ENCODE results near the gene SPINT2. TPM values are rescaled to one million over a fixed set of nuclear protein-coding genes. Genes with fewer than 3 reads are reported as not detected.

The SPINT2 gene
- total and polyA plus RNA-seq, 11 donors: 3.5 to 27.7 (median 14.6) TPM

DNA sequence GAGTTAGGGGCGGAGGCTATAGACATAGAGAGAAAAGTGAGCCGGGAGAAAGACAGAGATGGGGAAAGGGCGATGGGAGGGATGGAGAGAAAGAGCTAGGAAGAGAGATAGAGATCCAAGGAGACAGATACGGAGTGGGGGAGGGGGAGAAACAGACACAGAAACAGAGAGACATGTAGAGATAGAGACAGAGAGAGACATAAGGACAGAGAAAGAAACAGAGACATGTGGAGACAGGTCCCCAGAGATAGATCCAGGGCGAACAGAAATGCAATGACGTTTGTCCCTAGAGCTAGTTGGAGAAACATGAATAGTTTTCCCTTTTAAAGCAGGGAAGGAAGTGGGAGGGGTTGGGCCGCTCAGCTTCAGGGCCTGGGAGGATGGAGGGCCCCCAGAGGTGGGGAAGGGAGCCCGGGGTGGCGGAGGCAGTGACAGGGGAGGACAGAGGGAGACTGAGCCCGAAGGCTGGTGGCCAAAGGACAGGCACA lies 12.8 kb upstream of the SPINT2 start:
- intact Hi-C loops (cut with DNase I): no loop called here
- Histone ChIP-seq H3K4me3 (peak overlapping the region in 10 of 12 donors; percentile 30 to 91 (median 71)), H3K27me3 (peaks cover 0 to 10% (median 0%) of the 10 kb centered on the region in 9 donors), H3K9me3 (no peaks in the 10 kb centered on the region), H3K27ac (peak overlapping the region; percentile 74 to 100 (median 94)), H3K36me3 (no peaks in the 10 kb centered on the region), H3K4me1 (peaks cover 0 to 77% (median 31%) of the 10 kb centered on the region in 12 donors)
- WGBS, 4 donors: 29 to 46% (median 33%) methylated on average over 10 of the region's 10 CpGs
- TF ChIP-seq, protein P1, sequence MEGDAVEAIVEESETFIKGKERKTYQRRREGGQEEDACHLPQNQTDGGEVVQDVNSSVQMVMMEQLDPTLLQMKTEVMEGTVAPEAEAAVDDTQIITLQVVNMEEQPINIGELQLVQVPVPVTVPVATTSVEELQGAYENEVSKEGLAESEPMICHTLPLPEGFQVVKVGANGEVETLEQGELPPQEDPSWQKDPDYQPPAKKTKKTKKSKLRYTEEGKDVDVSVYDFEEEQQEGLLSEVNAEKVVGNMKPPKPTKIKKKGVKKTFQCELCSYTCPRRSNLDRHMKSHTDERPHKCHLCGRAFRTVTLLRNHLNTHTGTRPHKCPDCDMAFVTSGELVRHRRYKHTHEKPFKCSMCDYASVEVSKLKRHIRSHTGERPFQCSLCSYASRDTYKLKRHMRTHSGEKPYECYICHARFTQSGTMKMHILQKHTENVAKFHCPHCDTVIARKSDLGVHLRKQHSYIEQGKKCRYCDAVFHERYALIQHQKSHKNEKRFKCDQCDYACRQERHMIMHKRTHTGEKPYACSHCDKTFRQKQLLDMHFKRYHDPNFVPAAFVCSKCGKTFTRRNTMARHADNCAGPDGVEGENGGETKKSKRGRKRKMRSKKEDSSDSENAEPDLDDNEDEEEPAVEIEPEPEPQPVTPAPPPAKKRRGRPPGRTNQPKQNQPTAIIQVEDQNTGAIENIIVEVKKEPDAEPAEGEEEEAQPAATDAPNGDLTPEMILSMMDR (IDR thresholded peaks at IDR 0.05): no peak
- TF ChIP-seq POLR2A (IDR thresholded peaks at IDR 0.05): peak in 1 of 2 donors; percentile 73
- DNase-seq: peak; percentile 79 to 89 (median 85)
- ATAC-seq: peak; percentile 48 to 81 (median 64)

DNA sequence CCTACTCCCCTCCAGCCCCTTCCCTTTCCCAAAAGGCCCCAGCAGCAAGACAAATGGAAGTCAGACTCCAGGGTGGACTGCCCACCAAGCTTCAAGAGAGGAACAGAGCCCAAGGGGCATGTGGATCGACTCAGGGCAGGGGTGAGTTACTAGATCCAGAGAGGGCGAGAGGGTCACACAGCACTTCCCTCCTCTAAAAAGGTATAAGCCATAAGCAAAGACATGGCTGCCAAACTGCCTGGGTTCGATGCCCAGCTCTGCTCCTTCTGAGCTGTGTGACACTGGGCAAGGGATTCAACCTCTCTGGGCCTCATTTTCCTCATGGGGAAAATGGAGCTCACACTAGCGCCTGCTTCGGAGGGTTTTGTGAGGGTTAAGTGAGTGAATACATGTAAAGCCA lies 12.0 kb upstream of the SPINT2 start:
- no peaks in the 10 kb centered on the region for H3K36me3 ChIP-seq
- H3K4me1 ChIP-seq: peaks cover 0 to 80% (median 31%) of the 10 kb centered on the region in 12 donors
- WGBS, 4 donors: 80 to 93% (median 83%) methylated on average over 4 to 5 of the region's 5 CpGs
- intact Hi-C loops (cut with DNase I): no loop called here
- ATAC-seq (no peak), DNase-seq (no peak)
- H3K4me3 ChIP-seq: peak overlapping the region; percentile 6 to 91 (median 68)
- H3K27ac ChIP-seq: peak overlapping the region; percentile 74 to 100 (median 94)
- TF ChIP-seq, protein P1 (IDR thresholded peaks at IDR 0.05): no peak
- TF ChIP-seq POLR2A (IDR thresholded peaks at IDR 0.05): no peak
- H3K27me3 ChIP-seq: peaks cover 0 to 16% (median 0%) of the 10 kb centered on the region in 9 donors
- no peaks in the 10 kb centered on the region for H3K9me3 ChIP-seq

DNA sequence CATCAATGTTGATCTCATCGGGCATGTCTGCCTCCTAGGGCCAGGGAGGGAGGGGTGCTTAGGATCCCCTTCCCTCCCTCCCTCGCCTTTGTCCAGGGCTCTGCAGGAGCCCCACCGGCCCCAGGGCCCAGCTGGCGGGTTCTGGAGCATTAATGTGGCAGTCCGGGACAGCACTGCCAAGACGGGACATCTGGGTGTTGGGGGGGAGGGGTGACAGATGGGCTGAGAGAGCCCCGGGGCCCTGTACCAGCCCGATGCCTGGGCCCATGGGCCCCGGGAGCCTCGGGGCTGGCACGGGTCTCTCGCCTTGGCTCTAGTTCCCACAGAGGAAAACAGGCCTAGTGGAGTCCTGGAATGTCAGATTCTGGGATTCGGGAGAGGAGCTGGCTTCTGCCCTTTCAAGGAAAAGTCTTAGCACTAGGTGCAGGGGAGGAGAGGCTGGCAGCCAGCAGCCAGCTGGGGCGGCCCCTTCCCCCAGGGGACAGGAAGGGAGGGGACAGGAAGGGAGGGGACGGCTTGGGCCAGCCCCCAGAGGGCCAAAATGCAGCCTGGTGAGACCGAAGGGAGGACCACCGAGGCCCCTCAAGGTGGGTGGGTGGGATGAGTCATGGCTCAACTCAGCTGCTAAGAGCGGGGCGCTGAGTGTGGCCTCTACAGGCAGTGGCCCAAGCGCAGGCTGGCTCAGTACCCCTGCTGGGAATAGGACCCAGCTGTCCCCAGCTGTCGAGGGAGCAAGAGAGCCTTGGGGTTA lies 11.3 kb upstream of the SPINT2 start:
- TF ChIP-seq, protein P1 (IDR thresholded peaks at IDR 0.05): no peak
- peak in 1 of 2 donors; percentile 50 for TF ChIP-seq POLR2A (IDR thresholded peaks at IDR 0.05)
- peak; percentile 18 to 60 (median 39) for ATAC-seq

DNA sequence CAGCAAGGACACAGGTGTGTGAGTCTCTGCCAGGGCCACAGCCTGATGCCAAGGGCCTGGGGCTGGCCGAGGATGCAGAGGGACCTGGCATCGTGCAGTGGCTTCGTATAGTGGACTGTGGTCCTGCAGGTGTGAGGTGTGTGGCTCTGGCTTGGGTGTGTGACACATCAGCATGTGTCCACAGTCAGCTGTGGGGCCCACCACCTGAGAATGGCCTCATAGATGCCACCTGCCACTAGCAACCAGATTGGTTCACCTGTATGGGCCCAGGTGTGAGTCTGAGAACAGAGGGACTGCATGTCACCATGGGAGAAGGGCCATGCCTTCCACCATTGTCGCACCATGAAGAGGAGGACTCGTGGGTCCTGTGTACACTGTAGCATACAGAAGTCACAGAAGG lies 10.6 kb upstream of the SPINT2 start:
- H3K27ac ChIP-seq: peak overlapping the region; percentile 74 to 100 (median 94)
- no peak for TF ChIP-seq POLR2A (IDR thresholded peaks at IDR 0.05)
- TF ChIP-seq, protein P1 (IDR thresholded peaks at IDR 0.05): no peak
- WGBS, 4 donors: 66 to 77% (median 71%) methylated on average over 5 of the region's 5 CpGs
- intact Hi-C loops (cut with DNase I): no loop called here
- peaks cover 0 to 16% (median 0%) of the 10 kb centered on the region in 9 donors for H3K27me3 ChIP-seq
- peaks cover 0 to 70% (median 29%) of the 10 kb centered on the region in 12 donors for H3K4me1 ChIP-seq
- peak overlapping the region in 11 of 12 donors; percentile 6 to 91 (median 70) for H3K4me3 ChIP-seq
- no peak for DNase-seq
- H3K36me3 ChIP-seq: no peaks in the 10 kb centered on the region
- no peak for ATAC-seq
- H3K9me3 ChIP-seq: no peaks in the 10 kb centered on the region

More for the DNA sequence above, 11.3 kb upstream of the SPINT2 start:
- Histone ChIP-seq H3K27me3 (peaks cover 0 to 16% (median 0%) of the 10 kb centered on the region in 9 donors), H3K36me3 (no peaks in the 10 kb centered on the region), H3K4me1 (peaks cover 0 to 73% (median 29%) of the 10 kb centered on the region in 12 donors), H3K4me3 (peak overlapping the region; percentile 6 to 91 (median 68)), H3K27ac (peak overlapping the region; percentile 74 to 100 (median 94)), H3K9me3 (no peaks in the 10 kb centered on the region)
- DNase-seq: peak; percentile 67 to 87 (median 74)
- intact Hi-C loops (cut with DNase I): no loop called here
- 24 to 41% (median 34%) methylated on average over 20 to 21 of the region's 21 CpGs for WGBS, 4 donors
